ENCODE results near the gene ADAMTSL5.

DNA sequence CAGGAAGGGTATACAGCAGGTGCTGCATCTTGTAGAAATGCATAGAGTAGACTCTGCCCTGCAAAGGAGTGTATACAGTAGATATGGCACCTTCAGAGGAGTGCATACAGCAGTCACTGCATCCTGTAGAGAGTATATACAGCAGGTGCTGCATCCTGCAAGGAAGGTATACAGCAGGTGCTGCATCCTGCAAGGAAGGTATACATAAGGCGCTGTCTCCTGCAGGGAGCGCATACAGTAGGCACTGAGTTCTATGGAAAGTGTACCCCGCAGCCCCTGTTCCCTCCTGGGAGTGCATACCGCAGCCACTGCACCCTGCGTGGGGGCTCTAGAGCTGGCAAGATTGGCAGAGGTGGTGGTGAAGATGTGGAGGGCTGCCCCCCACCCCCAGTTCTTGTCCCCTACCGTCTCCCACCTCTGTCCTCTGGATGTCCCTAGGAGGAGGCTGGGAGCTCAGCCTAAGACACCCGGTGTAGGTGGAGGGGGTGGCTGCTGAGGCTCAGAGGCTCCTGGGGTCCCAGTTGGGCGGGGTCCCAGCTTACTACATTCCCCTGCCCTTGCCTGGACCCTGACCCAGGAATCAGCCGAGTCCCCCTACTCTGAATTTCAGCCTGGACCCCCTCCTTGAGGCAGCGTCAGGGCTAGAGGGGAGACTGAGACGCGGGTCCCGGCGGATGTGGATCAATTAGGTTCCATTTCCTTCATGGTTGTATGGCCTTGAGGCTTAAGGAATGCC, 2.3 kb upstream of the ADAMTSL5 start:
- TF ChIP-seq, protein P1, sequence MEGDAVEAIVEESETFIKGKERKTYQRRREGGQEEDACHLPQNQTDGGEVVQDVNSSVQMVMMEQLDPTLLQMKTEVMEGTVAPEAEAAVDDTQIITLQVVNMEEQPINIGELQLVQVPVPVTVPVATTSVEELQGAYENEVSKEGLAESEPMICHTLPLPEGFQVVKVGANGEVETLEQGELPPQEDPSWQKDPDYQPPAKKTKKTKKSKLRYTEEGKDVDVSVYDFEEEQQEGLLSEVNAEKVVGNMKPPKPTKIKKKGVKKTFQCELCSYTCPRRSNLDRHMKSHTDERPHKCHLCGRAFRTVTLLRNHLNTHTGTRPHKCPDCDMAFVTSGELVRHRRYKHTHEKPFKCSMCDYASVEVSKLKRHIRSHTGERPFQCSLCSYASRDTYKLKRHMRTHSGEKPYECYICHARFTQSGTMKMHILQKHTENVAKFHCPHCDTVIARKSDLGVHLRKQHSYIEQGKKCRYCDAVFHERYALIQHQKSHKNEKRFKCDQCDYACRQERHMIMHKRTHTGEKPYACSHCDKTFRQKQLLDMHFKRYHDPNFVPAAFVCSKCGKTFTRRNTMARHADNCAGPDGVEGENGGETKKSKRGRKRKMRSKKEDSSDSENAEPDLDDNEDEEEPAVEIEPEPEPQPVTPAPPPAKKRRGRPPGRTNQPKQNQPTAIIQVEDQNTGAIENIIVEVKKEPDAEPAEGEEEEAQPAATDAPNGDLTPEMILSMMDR (conservative IDR thresholded peaks at IDR 0.05 in 1 of 2, IDR thresholded peaks at IDR 0.05 in 1 of 2; ENCODE audit: extremely low read depth in 1 of 2, insufficient read depth in 1 of 2, low read depth in 1 of 2, low read length in 2 of 2): no peak
- TF ChIP-seq EZH2 (IDR thresholded peaks at IDR 0.05; ENCODE audit: borderline replicate concordance, low read length): no peak

All from mammary epithelial cell (primary cell).